Endothelial cell of umbilical vein (primary cell): ENCODE measurements around the gene UCP3. TPM values are rescaled to one million over a fixed set of nuclear protein-coding genes. Genes with fewer than 3 reads are reported as not detected.

ENCODE experiments used
- BruUV-seq: library from RNA; stranded (reverse); fragments of 400-500 nt; replicated peaks from 2 replicates; lab custom pipeline; 2021; lab: Mats Ljungman, UMichigan
- CTCF ChIA-PET: fragments of 300-600, 350-600 bp; sonication (Branson Sonifier 250); formaldehyde crosslinking; loops from one replicate; lab custom pipeline; 2021; ENCODE audit warnings: antibody characterized with exemption, inconsistent platforms; lab: Charles Lee
- POLR2A ChIA-PET: fragments of 300-600, 350-600 bp; sonication (Branson Sonifier 250); formaldehyde crosslinking; loops from one replicate; lab custom pipeline; 2021; ENCODE audit warnings: antibody characterized with exemption, inconsistent platforms; lab: Charles Lee
- DNase-seq: peaks from one replicate; pipeline ENCODE4 v3.0.0-alpha.2; 2011; ENCODE audit warnings: low read depth, low spot score
- FAIRE-seq: peaks from 2 replicates; lab custom pipeline; 2011; peaks lifted over from hg19 to GRCh38; lab: Jason Lieb, UNC
- H2AFZ ChIP-seq: 2 replicates; pipeline ENCODE4 v1.6.0; 2012; ENCODE audit warnings: low read depth, low read length, control low read depth, inconsistent platforms
- H3K27ac ChIP-seq: 2 replicates; pipeline ENCODE4 v1.5.1; 2011; ENCODE audit warnings: low read depth, mild to moderate bottlenecking, control low read depth, low read length, moderate library complexity; ENCODE audit not compliant: insufficient read depth
- H3K27me3 ChIP-seq, 2 experiments: 2 replicates each; pipeline versions ENCODE4 v1.6.0 to v1.6.1; 2011; ENCODE audit warnings: low read length in 2 of 2, mixed read lengths in 1 of 2; ENCODE audit not compliant: control insufficient read depth in 2 of 2, insufficient read depth in 2 of 2
- H3K36me3 ChIP-seq, 2 experiments: 2 replicates in 1 of 2; 3 replicates in 1 of 2; pipeline ENCODE4 v1.5.1; 2011; ENCODE audit warnings: low read length in 2 of 2, mild to moderate bottlenecking in 1 of 2, moderate library complexity in 1 of 2; ENCODE audit not compliant: control insufficient read depth in 2 of 2, insufficient read depth in 2 of 2; ENCODE audit errors: extremely low read depth in 1 of 2
- H3K4me1 ChIP-seq: 3 replicates; pipeline ENCODE4 v1.5.1; 2011; ENCODE audit warnings: mild to moderate bottlenecking, low read length; ENCODE audit not compliant: control insufficient read depth, insufficient read depth; ENCODE audit errors: extremely low read depth
- H3K4me2 ChIP-seq: 2 replicates; pipeline ENCODE4 v1.6.1; 2011; ENCODE audit warnings: low read length, control low read depth, mixed read lengths; ENCODE audit not compliant: insufficient read depth
- H3K4me3 ChIP-seq, 3 experiments: fragments of 200-600 bp in 1 of 3; sonication (generic), shearing (Covaris generic) in 1 of 3; replicated peaks in 1 of 3; 2 replicates each; pipeline ENCODE4 v1.5.1; 2011 to 2016; ENCODE audit warnings: control low read depth in 3 of 3, low read length in 3 of 3, mild to moderate bottlenecking in 2 of 3, inconsistent platforms in 1 of 3, low read depth in 1 of 3, moderate library complexity in 1 of 3; ENCODE audit not compliant: insufficient read depth in 1 of 3
- H3K79me2 ChIP-seq: 2 replicates; pipeline ENCODE4 v1.6.0; 2012; ENCODE audit warnings: low read length, inconsistent platforms; ENCODE audit not compliant: control insufficient read depth, insufficient read depth
- H3K9ac ChIP-seq: replicated peaks from 2 replicates; pipeline ENCODE3; 2011; ENCODE audit warnings: low read length, control low read depth; ENCODE audit not compliant: insufficient read depth; ENCODE audit errors: extremely low read depth
- H3K9me1 ChIP-seq: replicated peaks from 3 replicates; pipeline ENCODE4 v1.6.0; 2011; ENCODE audit warnings: mild to moderate bottlenecking, low read length; ENCODE audit not compliant: control insufficient read depth, insufficient read depth; ENCODE audit errors: extremely low read depth
- H3K9me3 ChIP-seq: replicated peaks from 2 replicates; pipeline ENCODE4 v1.5.1; 2012; ENCODE audit warnings: low read length, inconsistent platforms; ENCODE audit not compliant: control insufficient read depth, insufficient read depth
- H4K20me1 ChIP-seq: replicated peaks from 2 replicates; pipeline ENCODE3; 2011; ENCODE audit warnings: mild to moderate bottlenecking, low read length; ENCODE audit not compliant: control insufficient read depth, insufficient read depth; ENCODE audit errors: extremely low read depth
- FOS ChIP-seq: IDR thresholded peaks from 2 replicates; pipeline ENCODE4 v1.6.1; 2011; ENCODE audit warnings: mild to moderate bottlenecking, low read length, moderate library complexity, borderline replicate concordance; ENCODE audit not compliant: insufficient read depth
- GATA2 ChIP-seq: IDR thresholded peaks from 2 replicates; pipeline ENCODE4 v1.7.0; 2011; ENCODE audit warnings: low read depth, mild to moderate bottlenecking, moderate library complexity, mixed read lengths, low read length; ENCODE audit not compliant: insufficient read length, insufficient read depth
- JUN ChIP-seq: IDR thresholded peaks from 2 replicates; pipeline ENCODE4 v1.6.1; 2011; ENCODE audit warnings: borderline replicate concordance, low read depth; ENCODE audit not compliant: insufficient read length, insufficient read depth
- MYC ChIP-seq: IDR thresholded peaks from one replicate; pipeline ENCODE4 v1.6.1; 2011; ENCODE audit warnings: mild to moderate bottlenecking, low read depth, low read length
- POLR2A ChIP-seq: IDR thresholded peaks from 2 replicates; pipeline ENCODE4 v1.6.1; 2012; ENCODE audit warnings: low read depth, mild to moderate bottlenecking, control low read depth, low read length
- dilution Hi-C: fragments of 300-500 bp; cut with MboI; formaldehyde crosslinking; loops from one replicate; pipeline ENCODE4 v1.15.0; 2019; ENCODE audit warnings: low sequenced_read_pairs; ENCODE audit not compliant: extremely low pct_ligation_motif_present
- intact Hi-C: fragments of 100-400 bp; cut with micrococcal nuclease; formaldehyde crosslinking; loops from one replicate; pipeline ENCODE4 v1.10.0; 2022
- polyA plus RNA-seq, 4 experiments: library from polyadenylated mRNA; depleted of rRNA in 3 of 4; stranded (reverse) in 3 of 4; unstranded in 1 of 4; fragments of >200 nt; gene quantifications; 2 replicates each; pipeline versions ENCODE4 v1.2.1 to v1.2.3, GENCODE V29; 2011 to 2012; ENCODE audit warnings: missing spikeins in 1 of 4
- total RNA-seq: library from RNA; stranded (reverse); gene quantifications from 2 replicates; pipeline ENCODE4 v1.2.3, GENCODE V29; 2021
- TF ChIP-seq, protein P1 (sequence below): IDR thresholded peaks from 2 replicates; pipeline ENCODE4 v1.6.1; 2011; ENCODE audit not compliant: insufficient read depth, insufficient read length

UCP3 gene
- total and polyA plus RNA-seq, 2 donors (not counting 3 experiments of a cell fraction or from before 2014, with no cell fraction given) = 1.1 to 1.4 TPM

DNA sequence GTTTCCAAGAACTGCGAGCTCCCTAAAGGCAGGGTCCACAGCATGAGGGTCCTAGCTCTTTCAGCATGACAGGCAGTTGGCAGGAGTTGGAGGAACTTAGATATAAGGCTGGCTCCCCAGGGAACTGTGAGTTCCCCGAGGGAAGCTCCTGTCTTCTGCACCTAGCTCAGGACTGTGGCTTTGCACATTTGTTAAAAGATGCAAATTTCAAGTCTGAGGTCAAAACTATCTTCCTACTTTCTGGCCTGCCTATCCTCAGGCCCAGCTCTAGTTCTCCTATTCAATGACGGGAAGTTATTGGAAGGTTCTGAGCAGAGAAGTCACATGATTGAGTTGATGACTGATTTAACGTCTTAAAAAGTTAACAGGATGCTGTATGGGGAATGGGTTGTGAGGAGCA, 11.7 kb upstream of the UCP3 start:
- Histone ChIP-seq H3K27me3 (no peaks in the 10 kb centered on the region), H2AFZ (no peak overlapping the region), H3K9me1 (no peaks in the 10 kb centered on the region), H3K4me3 (no peak overlapping the region), H3K4me2 (no peak overlapping the region), H3K27ac (no peak overlapping the region), H3K9ac (no peak overlapping the region), H3K36me3 (peaks cover 0 to 4% of the 10 kb centered on the region in 2 experiments), H3K79me2 (no peaks in the 10 kb centered on the region), H3K4me1 (peaks cover 11% of the 10 kb centered on the region), H4K20me1 (no peaks in the 10 kb centered on the region), H3K9me3 (no peaks in the 10 kb centered on the region)
- BruUV-seq = no TSS peak
- no peak for FAIRE-seq
- TF ChIP-seq FOS (no peak), MYC (no peak), GATA2 (no peak)
- TF ChIP-seq, protein P1, sequence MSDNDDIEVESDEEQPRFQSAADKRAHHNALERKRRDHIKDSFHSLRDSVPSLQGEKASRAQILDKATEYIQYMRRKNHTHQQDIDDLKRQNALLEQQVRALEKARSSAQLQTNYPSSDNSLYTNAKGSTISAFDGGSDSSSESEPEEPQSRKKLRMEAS = no peak
- intact Hi-C loops (no loop called here), dilution Hi-C loops (no loop called here)
- ChIA-PET POLR2A (no interaction called here), CTCF (interaction anchor here (1.0 kb wide), 1 partner anchor 23 kb away, joined by 3 read pairs; no protein-coding TSS in a partner anchor)
- no peak for DNase-seq

DNA sequence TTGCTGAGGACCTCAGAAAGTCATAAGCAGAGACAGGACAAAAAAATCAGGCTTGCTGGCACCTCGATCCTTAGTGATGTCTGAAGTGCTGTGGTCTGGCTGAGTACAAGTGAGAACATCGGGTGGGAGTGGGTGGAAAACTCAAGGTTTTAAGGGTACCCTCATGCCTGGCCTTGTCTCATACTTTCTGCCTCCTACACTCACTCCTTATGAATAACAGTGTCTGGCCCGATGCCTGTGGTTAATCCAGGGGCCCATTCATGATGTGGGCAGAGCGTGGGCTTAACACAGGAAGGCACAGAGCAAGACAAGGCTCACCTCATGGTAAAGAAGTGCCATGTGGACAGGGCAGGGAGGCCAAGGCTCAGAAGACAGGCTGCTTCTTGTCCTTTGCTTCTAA, 11.0 kb upstream of the UCP3 start:
- no peak for TF ChIP-seq JUN
- TF ChIP-seq POLR2A = no peak
- no peak for TF ChIP-seq MYC
- TF ChIP-seq GATA2 = no peak
- CTCF ChIA-PET = no interaction called here
- H3K27me3 ChIP-seq = no peaks in the 10 kb centered on the region
- peaks cover 4% of the 10 kb centered on the region for H3K4me1 ChIP-seq
- H3K9ac ChIP-seq = no peak overlapping the region
- BruUV-seq = no TSS peak
- H3K79me2 ChIP-seq = no peaks in the 10 kb centered on the region
- FAIRE-seq (no peak), DNase-seq (no peak)
- no peak overlapping the region for H3K4me3 ChIP-seq
- H3K27ac ChIP-seq = no peak overlapping the region
- H3K4me2 ChIP-seq = no peak overlapping the region
- H3K9me3 ChIP-seq = no peaks in the 10 kb centered on the region
- dilution Hi-C loops (no loop called here), intact Hi-C loops (no loop called here)
- H3K36me3 ChIP-seq = peaks cover 0 to 4% of the 10 kb centered on the region in 2 experiments
- POLR2A ChIA-PET = no interaction called here
- H2AFZ ChIP-seq = no peak overlapping the region
- H3K9me1 ChIP-seq = no peaks in the 10 kb centered on the region
- H4K20me1 ChIP-seq = no peaks in the 10 kb centered on the region
